IPS-NIHi7 (cell line): ENCODE measurements around the gene MAST3.
A peak's percentile ranks its signal among the peaks of the same experiment; 100 is the strongest.

ENCODE experiments used
- DNase-seq: peaks from one replicate; pipeline ENCODE4 v3.0.0; 2012; ENCODE audit warnings: mixed read lengths; ENCODE audit errors: extremely low spot score

The MAST3 gene

GRCh38 chr19:18112989-18113478 lies 15.5 kb downstream of the MAST3 start:
- peak; percentile 85 for DNase-seq

- DNase-seq = no peak
These were observed 16.2 kb downstream of the MAST3 start for GRCh38 chr19:18113827-18114226.

- no peak for DNase-seq
These were observed 16.9 kb downstream of the MAST3 start for GRCh38 chr19:18114483-18114882.

- DNase-seq = no peak
These were observed 19.8 kb downstream of the MAST3 start for GRCh38 chr19:18117364-18117691.

GRCh38 chr19:18117692-18118378 lies 20.3 kb downstream of the MAST3 start:
- DNase-seq = peak; percentile 100

GRCh38 chr19:18118420-18119012 lies 20.9 kb downstream of the MAST3 start:
- no peak for DNase-seq

GRCh38 chr19:18119013-18119716 lies 21.6 kb downstream of the MAST3 start:
- no peak for DNase-seq

- no peak for DNase-seq
These were observed 22.1 kb downstream of the MAST3 start for GRCh38 chr19:18119717-18120105.

GRCh38 chr19:18120127-18120526 lies 22.5 kb downstream of the MAST3 start:
- no peak for DNase-seq

GRCh38 chr19:18121166-18121565 lies 23.6 kb downstream of the MAST3 start:
- no peak for DNase-seq

GRCh38 chr19:18122424-18122823 lies 24.8 kb downstream of the MAST3 start:
- no peak for DNase-seq

- DNase-seq = no peak
These were observed 25.6 kb downstream of the MAST3 start for GRCh38 chr19:18122860-18123795.

- no peak for DNase-seq
These were observed 26.2 kb downstream of the MAST3 start for GRCh38 chr19:18123819-18124218.

- no peak for DNase-seq
These were observed 28.5 kb downstream of the MAST3 start for GRCh38 chr19:18126097-18126496.

- no peak for DNase-seq
These were observed 30.5 kb downstream of the MAST3 start for GRCh38 chr19:18128044-18128443.

GRCh38 chr19:18128805-18129204 lies 31.2 kb downstream of the MAST3 start:
- no peak for DNase-seq

- DNase-seq = no peak
These were observed 33.1 kb downstream of the MAST3 start for GRCh38 chr19:18130523-18131242.

GRCh38 chr19:18131841-18132596 lies 34.4 kb downstream of the MAST3 start:
- peak; percentile 78 for DNase-seq

- no peak for DNase-seq
These were observed 38.4 kb downstream of the MAST3 start for GRCh38 chr19:18135712-18136584.

GRCh38 chr19:18137242-18137641 lies 39.7 kb downstream of the MAST3 start:
- no peak for DNase-seq
